Glomerular visceral epithelial cell (primary cell): ENCODE measurements around the gene CSNK1A1.
"Not testable (repeated sequence)": the region's sequence is repeated elsewhere in the genome, so short reads cannot be mapped to it uniquely, and the experiment has no call there.

Source experiments
- DNase-seq: peaks from one replicate; pipeline ENCODE4 v3.0.0-alpha.2; 2016; ENCODE audit errors: extremely low spot score

Gene CSNK1A1

GRCh38 chr5:149456597-149457392, 94.4 kb downstream of the CSNK1A1 start:
- peak; percentile 61 for DNase-seq

GRCh38 chr5:149455889-149456409, 95.3 kb downstream of the CSNK1A1 start:
- DNase-seq: peak; percentile 94

GRCh38 chr5:149453618-149454415, 97.4 kb downstream of the CSNK1A1 start:
- no peak for DNase-seq

DNA sequence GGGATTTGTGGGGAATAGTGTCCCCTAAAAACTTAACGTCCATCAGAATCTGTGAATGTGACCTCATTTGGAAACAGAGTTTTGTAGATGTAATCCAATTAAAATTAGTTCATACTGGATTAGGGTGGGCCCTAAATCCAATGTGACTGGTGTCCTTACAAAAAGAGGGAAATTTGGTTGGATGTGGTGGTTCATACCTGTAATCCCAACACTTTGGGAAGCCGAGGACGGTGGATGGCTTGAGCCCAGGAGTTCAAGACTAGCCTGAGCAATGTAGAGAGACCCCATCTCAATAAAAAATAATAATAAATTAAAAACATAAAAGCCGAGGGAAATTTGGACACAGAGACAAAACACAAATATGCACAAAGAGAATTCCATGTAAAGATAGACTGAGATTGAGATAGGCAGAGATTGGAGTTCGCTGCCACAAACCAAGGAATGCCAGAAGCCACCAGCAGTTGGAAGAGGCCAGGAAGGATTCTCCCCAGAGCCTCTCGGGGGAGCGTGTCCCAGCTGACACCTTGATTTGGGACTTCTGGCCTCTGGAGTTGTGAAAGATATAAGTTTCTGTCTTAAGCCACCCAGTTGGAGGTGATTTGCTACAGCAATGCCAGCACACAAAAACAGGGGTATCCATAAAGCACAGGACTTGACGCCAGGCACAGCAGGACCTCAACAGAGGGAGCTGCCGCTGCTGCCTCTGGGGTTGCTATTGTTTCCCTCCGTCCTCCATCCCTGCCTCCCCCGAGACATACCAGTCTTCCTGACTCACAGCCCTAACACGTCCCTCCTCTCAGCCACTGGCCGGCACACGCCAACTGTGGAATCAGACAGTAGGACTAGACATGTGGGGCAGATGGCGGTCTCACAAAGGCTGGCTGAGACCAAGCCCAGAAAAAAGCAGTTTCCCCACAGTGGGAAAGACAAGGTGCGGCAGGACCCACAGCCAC, 98.3 kb downstream of the CSNK1A1 start:
- peak; percentile 94 for DNase-seq

DNA sequence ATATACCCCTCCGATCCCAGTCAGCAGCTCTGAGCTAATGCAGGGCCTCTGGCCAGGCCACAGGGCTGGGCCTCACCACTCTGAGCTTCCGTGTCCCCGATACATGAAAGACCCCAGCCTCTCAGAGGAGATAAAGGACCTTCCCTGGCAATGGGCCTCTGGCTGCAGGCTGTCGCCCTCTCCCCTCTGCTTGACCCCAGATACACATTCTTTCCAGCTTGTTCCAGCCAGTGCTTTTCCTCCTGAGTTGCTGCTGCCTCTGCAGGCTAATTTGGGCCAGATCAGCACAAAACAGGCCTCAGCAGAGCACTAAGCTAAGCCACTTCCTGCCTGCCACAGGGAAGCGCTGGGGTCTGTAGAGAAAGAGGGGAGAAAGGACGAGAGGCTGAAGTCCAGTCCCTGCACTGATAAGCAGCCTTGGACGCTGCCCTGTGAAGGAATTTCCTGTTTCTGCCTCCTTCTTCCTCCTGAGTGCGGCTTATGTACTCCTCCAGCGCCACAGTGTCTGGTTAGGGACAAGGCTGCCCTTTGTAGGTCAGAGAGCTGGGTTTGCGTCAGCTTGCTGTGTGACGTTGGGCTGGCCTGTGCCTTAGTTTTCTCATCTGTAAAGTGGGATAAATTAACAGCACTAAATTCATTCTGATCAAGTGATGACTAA, 99.1 kb downstream of the CSNK1A1 start:
- DNase-seq: peak; percentile 84

- DNase-seq: no peak
Measured at GRCh38 chr5:149450199-149450598, 101.0 kb downstream of the CSNK1A1 start.

GRCh38 chr5:149448831-149449714, 102.2 kb downstream of the CSNK1A1 start:
- no peak for DNase-seq

- DNase-seq: no peak
Measured at GRCh38 chr5:149448431-149448830, 102.8 kb downstream of the CSNK1A1 start.

DNA sequence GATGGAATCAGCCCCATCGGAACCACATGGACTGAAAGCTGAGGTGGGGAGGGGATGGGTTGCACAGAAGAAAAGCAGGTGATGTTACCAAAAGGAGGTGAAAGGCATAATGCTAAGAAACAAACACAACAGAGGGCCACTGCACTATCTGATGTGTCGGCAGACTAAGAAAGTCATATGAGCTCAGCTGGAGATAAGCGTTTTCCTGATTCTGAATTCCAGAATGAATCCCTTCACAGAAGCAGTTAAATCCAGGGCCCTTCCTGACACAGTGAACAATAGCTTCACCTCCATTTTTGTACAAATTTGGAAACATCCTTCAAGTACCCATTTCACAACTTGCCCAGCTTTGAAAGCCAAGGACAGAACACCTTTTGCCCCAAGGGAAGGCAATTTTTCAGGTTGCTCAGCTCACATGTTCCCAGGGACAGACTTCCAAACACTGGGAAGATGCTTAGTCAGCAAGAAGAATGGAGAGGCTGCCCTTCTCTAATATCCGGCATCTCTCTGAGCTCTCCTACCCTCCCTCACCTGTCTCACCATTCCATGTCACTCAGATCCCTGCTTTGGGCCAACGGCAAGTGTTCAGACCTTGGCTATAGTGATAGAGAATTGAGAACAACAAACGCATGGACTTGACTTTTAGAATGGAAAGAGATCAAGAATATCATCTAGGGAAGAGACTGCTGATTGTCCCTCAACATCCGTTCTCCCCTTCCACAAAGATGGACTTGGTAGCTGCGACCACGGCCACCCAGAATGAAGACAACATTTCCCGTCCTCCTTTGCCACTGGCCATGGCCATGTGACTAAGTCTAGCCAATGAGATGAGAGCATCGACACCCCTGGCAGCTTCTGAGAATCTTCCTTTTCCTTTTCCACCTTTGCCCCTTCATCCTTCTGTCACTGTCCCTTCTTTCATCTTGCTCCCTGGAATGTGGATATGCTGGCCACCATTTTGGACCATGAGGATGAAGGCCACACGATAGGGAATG, 103.6 kb downstream of the CSNK1A1 start:
- no peak for DNase-seq

- not testable (repeated sequence) for DNase-seq
Measured at GRCh38 chr5:149446794-149447193, 104.4 kb downstream of the CSNK1A1 start.

DNA sequence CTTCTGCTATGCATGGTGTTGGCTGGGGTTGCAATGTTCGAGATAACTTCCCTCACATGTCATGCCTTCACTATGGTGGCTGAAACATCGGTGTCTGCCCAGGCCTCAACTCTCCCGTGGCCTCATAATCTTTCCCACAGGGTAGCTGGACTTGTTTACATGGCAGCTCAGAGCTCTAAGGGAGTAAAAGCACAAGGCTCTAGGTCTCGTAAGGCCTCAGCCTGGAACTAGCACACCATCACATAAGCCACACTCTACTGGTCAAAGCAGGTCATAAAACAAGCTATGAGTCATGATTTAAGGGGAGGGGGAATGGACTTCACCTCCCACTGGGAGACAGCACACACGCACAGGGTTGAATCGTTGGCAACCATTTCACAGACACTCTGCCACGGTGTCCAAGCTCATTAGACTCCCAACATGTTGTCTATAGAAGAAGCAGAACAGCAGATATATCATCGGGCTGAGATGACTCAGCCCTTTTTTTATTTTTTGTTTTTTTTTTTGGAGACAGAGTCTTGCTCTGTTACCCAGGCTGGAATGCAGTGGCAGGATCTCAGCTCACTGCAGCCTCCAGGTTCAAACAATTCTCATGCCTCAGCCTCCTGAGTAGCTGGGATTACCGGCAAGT, 105.4 kb downstream of the CSNK1A1 start:
- DNase-seq: peak; percentile 97

DNA sequence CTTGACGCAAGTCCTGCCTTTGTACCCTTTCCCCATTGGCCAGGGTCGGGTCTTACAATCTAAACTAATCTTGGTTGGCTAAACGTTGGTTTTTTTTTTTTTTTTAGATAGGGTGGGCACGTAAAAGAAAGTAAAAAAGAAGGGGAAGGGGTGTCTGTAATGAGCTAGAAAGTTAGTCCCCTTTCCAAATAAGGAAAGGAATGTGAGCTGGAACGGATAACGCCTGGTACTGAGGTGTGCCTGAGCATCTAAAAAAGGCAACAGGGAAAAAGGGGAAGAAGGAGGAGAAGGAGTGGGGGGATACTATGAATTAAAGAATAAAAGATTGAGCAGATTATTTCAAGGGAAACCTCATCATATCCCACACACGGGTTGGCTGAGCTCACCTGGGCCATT, 105.9 kb downstream of the CSNK1A1 start:
- no peak for DNase-seq

- not testable (repeated sequence) for DNase-seq
Measured at GRCh38 chr5:149444430-149444829, 106.8 kb downstream of the CSNK1A1 start.

- no peak for DNase-seq
Measured at GRCh38 chr5:149443210-149443609, 108.0 kb downstream of the CSNK1A1 start.

GRCh38 chr5:149442563-149443182, 108.6 kb downstream of the CSNK1A1 start:
- peak; percentile 86 for DNase-seq
